Astrocyte (in vitro differentiated cells and primary cell): ENCODE measurements around the gene POP5. TPM values are rescaled to one million over a fixed set of nuclear protein-coding genes. Genes with fewer than 3 reads are reported as not detected.
"Not testable (repeated sequence)": the region's sequence is repeated elsewhere in the genome, so short reads cannot be mapped to it uniquely, and the experiment has no call there.

Experiments used
- DNase-seq: peaks from one replicate; pipeline ENCODE4 v3.0.0-alpha.2; 2010; ENCODE audit warnings: low read depth
- FAIRE-seq: peaks from 2 replicates; lab custom pipeline; 2011; peaks lifted over from hg19 to GRCh38; lab: Jason Lieb, UNC
- H2AFZ ChIP-seq: 2 replicates; pipeline ENCODE4 v1.6.0; 2012; ENCODE audit warnings: low read depth, low read length, inconsistent platforms
- H3K27ac ChIP-seq: 2 replicates; pipeline ENCODE4 v1.5.1; 2011; ENCODE audit warnings: low read depth, low read length, inconsistent platforms
- H3K27me3 ChIP-seq: 2 replicates; pipeline ENCODE4 v1.6.0; 2011; ENCODE audit warnings: low read length, inconsistent platforms; ENCODE audit not compliant: insufficient read depth
- H3K36me3 ChIP-seq: 2 replicates; pipeline ENCODE4 v1.5.1; 2011; ENCODE audit warnings: low read length, inconsistent platforms; ENCODE audit not compliant: insufficient read depth
- H3K4me1 ChIP-seq: 2 replicates; pipeline ENCODE4 v1.5.1; 2011; ENCODE audit warnings: low read length, inconsistent platforms; ENCODE audit not compliant: insufficient read depth
- H3K4me2 ChIP-seq: 2 replicates; pipeline ENCODE4 v1.6.0; 2012; ENCODE audit warnings: low read length, inconsistent platforms
- H3K4me3 ChIP-seq: 2 replicates; pipeline ENCODE4 v1.5.1; 2011; ENCODE audit warnings: low read depth, mild to moderate bottlenecking, low read length, inconsistent platforms; ENCODE audit not compliant: insufficient read depth
- H3K79me2 ChIP-seq: 2 replicates; pipeline ENCODE4 v1.6.0; 2012; ENCODE audit warnings: mild to moderate bottlenecking, low read length, inconsistent platforms; ENCODE audit not compliant: insufficient read depth
- H3K9ac ChIP-seq: 2 replicates; pipeline ENCODE4 v1.6.0; 2012; ENCODE audit warnings: mild to moderate bottlenecking, low read length, inconsistent platforms
- H3K9me3 ChIP-seq: 2 replicates; pipeline ENCODE4 v1.5.1; 2012; ENCODE audit warnings: low read depth, mild to moderate bottlenecking, low read length, inconsistent platforms; ENCODE audit not compliant: insufficient read depth
- H4K20me1 ChIP-seq: 2 replicates; pipeline ENCODE4 v1.6.0; 2012; ENCODE audit warnings: low read length, inconsistent platforms; ENCODE audit not compliant: insufficient read depth
- H3K27ac Mint-ChIP-seq: one replicate; pipeline ENCODE4 v1.8.0; 2021; ENCODE audit warnings: mild to moderate bottlenecking, mixed read lengths; ENCODE audit not compliant: unreplicated experiment
- H3K27me3 Mint-ChIP-seq: one replicate; pipeline ENCODE4 v1.8.0; 2021; ENCODE audit warnings: low read depth, mixed read lengths; ENCODE audit not compliant: unreplicated experiment
- H3K36me3 Mint-ChIP-seq: one replicate; pipeline ENCODE4 v1.8.0; 2021; ENCODE audit warnings: low read depth, mixed read lengths; ENCODE audit not compliant: unreplicated experiment
- H3K4me1 Mint-ChIP-seq: one replicate; pipeline ENCODE4 v1.8.0; 2021; ENCODE audit warnings: low read depth, mixed read lengths; ENCODE audit not compliant: unreplicated experiment
- H3K4me3 Mint-ChIP-seq: one replicate; pipeline ENCODE4 v1.8.0; 2021; ENCODE audit warnings: mild to moderate bottlenecking, moderate library complexity, mixed read lengths; ENCODE audit not compliant: unreplicated experiment
- H3K9me3 Mint-ChIP-seq: one replicate; pipeline ENCODE4 v1.8.0; 2021; ENCODE audit warnings: mild to moderate bottlenecking, mixed read lengths; ENCODE audit not compliant: unreplicated experiment
- CTCF ChIP-seq: IDR thresholded peaks from 2 replicates; pipeline ENCODE4 v1.5.1; 2011; ENCODE audit warnings: low read depth, mild to moderate bottlenecking, inconsistent platforms, low read length, moderate library complexity; ENCODE audit not compliant: insufficient read depth
- EZH2 ChIP-seq: IDR thresholded peaks from 2 replicates; pipeline ENCODE4 v1.6.1; 2012; ENCODE audit warnings: mild to moderate bottlenecking, low read length, inconsistent platforms; ENCODE audit not compliant: insufficient read depth
- total RNA-seq: library from RNA; stranded (reverse); gene quantifications from 2 replicates; pipeline ENCODE4 v1.2.1, GENCODE V29; 2021

Gene POP5
- total RNA-seq, 1 donor from 2014 or later, result 31.3 TPM

- Histone ChIP-seq H3K9me3 (no peaks in the 10 kb centered on the region), H3K4me2 (no peak overlapping the region), H3K9ac (no peak overlapping the region), H3K4me1 (no peaks in the 10 kb centered on the region), H3K79me2 (no peaks in the 10 kb centered on the region), H4K20me1 (no peaks in the 10 kb centered on the region), H3K27ac (no peak overlapping the region), H2AFZ (no peak overlapping the region), H3K27me3 (peaks cover 34% of the 10 kb centered on the region), H3K36me3 (no peaks in the 10 kb centered on the region), H3K4me3 (no peak overlapping the region)
- DNase-seq (no peak), FAIRE-seq (no peak)
- H3K4me3 Mint-ChIP-seq, result no peak overlapping the region
- H3K9me3 Mint-ChIP-seq, result peaks cover 2% of the 10 kb centered on the region
- H3K27ac Mint-ChIP-seq, result no peak overlapping the region
- H3K36me3 Mint-ChIP-seq, result no peaks in the 10 kb centered on the region
- peaks cover 67% of the 10 kb centered on the region for H3K27me3 Mint-ChIP-seq
- no peaks in the 10 kb centered on the region for H3K4me1 Mint-ChIP-seq
- TF ChIP-seq CTCF (no peak), EZH2 (no peak)
These were observed 33.6 kb upstream of the POP5 start for GRCh38 chr12:120614848-120615247.

- not testable (repeated sequence) for H3K4me2 ChIP-seq, H3K9ac ChIP-seq, H3K36me3 Mint-ChIP-seq, H3K79me2 ChIP-seq, H3K36me3 ChIP-seq, H3K9me3 ChIP-seq, H3K4me1 ChIP-seq, H3K9me3 Mint-ChIP-seq, H3K4me3 ChIP-seq, H2AFZ ChIP-seq, H4K20me1 ChIP-seq, H3K27ac ChIP-seq, FAIRE-seq, H3K4me1 Mint-ChIP-seq, H3K27ac Mint-ChIP-seq, H3K4me3 Mint-ChIP-seq, DNase-seq
- peaks cover 21% of the 10 kb centered on the region for H3K27me3 ChIP-seq
- peaks cover 68% of the 10 kb centered on the region for H3K27me3 Mint-ChIP-seq
These were observed 30.3 kb upstream of the POP5 start for GRCh38 chr12:120611534-120611933.

- Mint-ChIP-seq H3K27ac (no peak overlapping the region), H3K4me3 (no peak overlapping the region), H3K4me1 (no peaks in the 10 kb centered on the region), H3K36me3 (no peaks in the 10 kb centered on the region), H3K9me3 (peaks cover 9% of the 10 kb centered on the region), H3K27me3 (peaks cover 72% of the 10 kb centered on the region)
- H3K4me1 ChIP-seq, result no peaks in the 10 kb centered on the region
- no peaks in the 10 kb centered on the region for H3K79me2 ChIP-seq
- H3K27me3 ChIP-seq, result peaks cover 21% of the 10 kb centered on the region
- no peak overlapping the region for H3K4me2 ChIP-seq
- TF ChIP-seq CTCF, result no peak
- TF ChIP-seq EZH2, result no peak
- no peaks in the 10 kb centered on the region for H4K20me1 ChIP-seq
- H3K4me3 ChIP-seq, result no peak overlapping the region
- DNase-seq, result no peak
- no peak overlapping the region for H3K9ac ChIP-seq
- no peak overlapping the region for H3K27ac ChIP-seq
- FAIRE-seq, result no peak
- H2AFZ ChIP-seq, result no peak overlapping the region
- no peaks in the 10 kb centered on the region for H3K36me3 ChIP-seq
- H3K9me3 ChIP-seq, result no peaks in the 10 kb centered on the region
These were observed 29.4 kb upstream of the POP5 start for GRCh38 chr12:120610560-120610959.

- not testable (repeated sequence) for H2AFZ ChIP-seq, FAIRE-seq
These were observed 21.2 kb upstream of the POP5 start for GRCh38 chr12:120602416-120602815.

More at GRCh38 chr12:120602416-120602815, 21.2 kb upstream of the POP5 start:
- not testable (repeated sequence) for H3K9me3 ChIP-seq, H3K4me2 ChIP-seq, H3K27ac ChIP-seq, H3K9me3 Mint-ChIP-seq, H3K4me3 Mint-ChIP-seq, H3K36me3 Mint-ChIP-seq, H3K36me3 ChIP-seq, H3K4me1 Mint-ChIP-seq, H3K4me3 ChIP-seq, H3K27ac Mint-ChIP-seq, H4K20me1 ChIP-seq, DNase-seq, H3K9ac ChIP-seq, H3K4me1 ChIP-seq, H3K79me2 ChIP-seq
- H3K27me3 ChIP-seq, result peaks cover 13% of the 10 kb centered on the region
- H3K27me3 Mint-ChIP-seq, result peaks cover 34% of the 10 kb centered on the region
